Fibroblast of pulmonary artery (primary cell): ENCODE results near the gene ZNF385D.

Source experiments
- DNase-seq: peaks from one replicate; pipeline ENCODE4 v3.0.0-alpha.2; 2010; ENCODE audit warnings: low read depth
- H3K4me3 ChIP-seq: replicated peaks from 2 replicates; pipeline ENCODE4 v1.5.1; 2011; ENCODE audit warnings: low read depth, mild to moderate bottlenecking, control low read depth, low read length, moderate library complexity
- CTCF ChIP-seq: IDR thresholded peaks from 2 replicates; pipeline ENCODE4 v1.5.1; 2011; ENCODE audit warnings: mild to moderate bottlenecking, control low read depth, low read length, inconsistent platforms; ENCODE audit errors: missing control alignments

ZNF385D gene

GRCh38 chr3:21417991-21418390 lies 333.0 kb downstream of the ZNF385D start:
- H3K4me3 ChIP-seq: no peak overlapping the region
- no peak for DNase-seq
- TF ChIP-seq CTCF: no peak

- no peak for DNase-seq
- H3K4me3 ChIP-seq: no peak overlapping the region
- no peak for TF ChIP-seq CTCF
Observed at GRCh38 chr3:21414506-21414905, 336.5 kb downstream of the ZNF385D start.

- no peak overlapping the region for H3K4me3 ChIP-seq
- no peak for TF ChIP-seq CTCF
- DNase-seq: no peak
Observed at GRCh38 chr3:21411058-21411457, 340.0 kb downstream of the ZNF385D start.

- no peak overlapping the region for H3K4me3 ChIP-seq
- DNase-seq: no peak
- TF ChIP-seq CTCF: no peak
Observed at GRCh38 chr3:21409401-21409800, 341.6 kb downstream of the ZNF385D start.

GRCh38 chr3:21407743-21408142 lies 343.3 kb downstream of the ZNF385D start:
- DNase-seq: no peak
- H3K4me3 ChIP-seq: no peak overlapping the region
- TF ChIP-seq CTCF: no peak

GRCh38 chr3:21405671-21406667 lies 345.0 kb downstream of the ZNF385D start:
- H3K4me3 ChIP-seq: no peak overlapping the region
- no peak for TF ChIP-seq CTCF
- no peak for DNase-seq
